SIG-M5 treated with dmso at 0.1 percent for 504 hours (cell line): ENCODE results near the gene NAA11.
"Not testable (repeated sequence)": the region's sequence is repeated elsewhere in the genome, so short reads cannot be mapped to it uniquely, and the experiment has no call there.

Source experiments
- DNase-seq: peaks from one replicate; lab custom pipeline; 2025; ENCODE audit not compliant: unreplicated experiment; lab: John Stamatoyannopoulos, UW

NAA11 gene

DNA sequence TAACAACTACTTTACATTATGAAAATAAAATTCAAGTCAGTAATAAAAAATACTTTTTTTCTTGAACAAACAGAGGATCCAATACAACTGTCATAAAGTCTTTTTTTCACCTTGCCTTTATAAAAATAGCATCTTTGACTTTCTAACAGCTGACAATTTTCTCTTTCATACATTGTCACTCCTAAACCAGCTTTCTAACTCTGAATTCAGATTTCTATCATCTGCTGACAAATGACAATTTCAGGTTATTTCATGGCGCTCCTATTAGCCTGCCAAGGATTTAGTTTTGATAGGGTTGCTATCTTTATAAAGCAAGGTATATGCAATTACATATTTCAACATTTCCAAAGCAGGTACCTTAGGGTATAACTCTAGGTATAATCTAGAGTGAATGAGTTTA is 14.6 kb downstream of the NAA11 start:
- DNase-seq: no peak

- no peak for DNase-seq
Measured at GRCh38 chr4:79308971-79309370, 16.9 kb downstream of the NAA11 start.

- no peak for DNase-seq
Measured at GRCh38 chr4:79308137-79308536, 17.7 kb downstream of the NAA11 start.

- no peak for DNase-seq
Measured at GRCh38 chr4:79306795-79307194, 19.1 kb downstream of the NAA11 start.

GRCh38 chr4:79300280-79300679 is 25.6 kb downstream of the NAA11 start:
- DNase-seq: no peak

- DNase-seq: no peak
Measured at GRCh38 chr4:79298484-79298883, 27.4 kb downstream of the NAA11 start.

GRCh38 chr4:79298027-79298426 is 27.8 kb downstream of the NAA11 start:
- no peak for DNase-seq

GRCh38 chr4:79297479-79297878 is 28.4 kb downstream of the NAA11 start:
- DNase-seq: no peak

GRCh38 chr4:79296768-79297428 is 29.0 kb downstream of the NAA11 start:
- DNase-seq: no peak

DNA sequence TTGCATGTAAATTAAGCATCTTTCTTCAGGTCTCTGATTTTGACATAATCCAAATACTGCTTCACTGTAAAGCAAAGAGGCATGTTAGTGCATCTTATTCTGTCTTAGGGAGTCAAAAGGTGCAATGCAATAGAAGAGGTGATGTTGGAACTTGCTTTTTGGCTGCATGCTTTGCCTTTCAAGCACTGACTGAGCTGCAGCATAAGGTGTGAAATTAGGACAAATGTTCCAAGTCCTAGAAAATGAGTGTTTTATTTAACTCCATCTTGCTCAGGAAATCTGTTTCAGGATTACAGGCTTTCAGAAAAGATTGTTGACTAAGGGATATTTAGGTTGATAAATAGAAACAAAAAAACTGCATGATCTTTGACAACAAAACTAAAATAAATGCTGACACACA is 30.8 kb downstream of the NAA11 start:
- DNase-seq: no peak

DNA sequence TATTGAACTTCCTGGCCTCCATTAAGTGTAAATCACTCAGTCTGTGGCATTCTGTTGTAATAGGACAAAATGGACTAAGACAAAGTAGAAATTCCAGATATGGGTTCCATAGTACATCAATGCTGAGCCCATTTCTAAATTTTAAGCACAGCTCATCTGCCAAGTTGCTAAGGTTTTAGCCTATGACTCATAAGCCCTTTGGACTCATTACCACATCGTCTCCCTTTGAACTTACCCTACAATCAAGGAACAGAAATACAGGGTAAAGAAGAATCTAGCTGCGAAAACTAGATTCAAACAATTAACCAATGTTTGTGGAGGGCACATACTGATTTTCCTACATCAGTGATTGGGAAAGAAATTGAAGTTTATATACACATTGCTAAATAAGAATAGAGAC is 31.8 kb downstream of the NAA11 start:
- no peak for DNase-seq

DNA sequence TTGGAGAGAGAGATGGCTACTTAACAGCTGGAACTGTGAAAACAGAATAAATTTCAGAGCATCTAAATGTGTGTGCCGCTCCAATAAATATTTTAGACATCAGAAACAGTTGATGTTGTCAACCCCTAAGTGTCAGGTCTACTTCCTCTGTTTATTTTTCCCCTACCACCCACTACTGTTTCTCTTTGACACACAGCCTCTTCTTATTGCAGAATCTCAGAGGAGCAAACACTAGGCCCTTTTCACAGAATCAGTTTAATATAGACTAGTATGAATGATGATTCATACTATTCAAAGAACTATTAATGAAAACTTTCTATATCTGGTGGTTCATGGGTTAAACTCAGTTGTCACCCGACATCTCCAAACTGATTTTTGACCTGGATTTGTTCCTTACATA is 33.9 kb downstream of the NAA11 start:
- DNase-seq: no peak

GRCh38 chr4:79290376-79290775 is 35.5 kb downstream of the NAA11 start:
- DNase-seq: no peak

DNA sequence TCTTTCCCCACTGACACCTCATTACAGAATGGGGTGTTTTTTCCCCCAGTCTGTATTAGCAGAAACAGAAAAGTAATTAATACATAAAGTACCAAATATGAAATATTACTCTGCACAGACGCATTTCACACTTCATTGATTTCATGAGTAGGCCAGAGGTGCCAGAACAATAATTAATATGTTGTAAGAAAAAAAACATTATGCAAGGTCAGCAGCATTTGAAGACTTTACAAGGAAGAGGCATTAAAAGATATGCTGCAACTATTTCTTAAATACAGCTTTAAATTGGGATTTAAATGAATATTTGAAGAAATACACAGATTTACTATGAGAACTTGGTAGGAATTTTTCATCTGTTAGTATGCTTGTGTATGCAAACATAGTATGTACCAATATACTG is 37.7 kb downstream of the NAA11 start:
- DNase-seq: no peak

GRCh38 chr4:79287718-79288117 is 38.1 kb downstream of the NAA11 start:
- DNase-seq: no peak

DNA sequence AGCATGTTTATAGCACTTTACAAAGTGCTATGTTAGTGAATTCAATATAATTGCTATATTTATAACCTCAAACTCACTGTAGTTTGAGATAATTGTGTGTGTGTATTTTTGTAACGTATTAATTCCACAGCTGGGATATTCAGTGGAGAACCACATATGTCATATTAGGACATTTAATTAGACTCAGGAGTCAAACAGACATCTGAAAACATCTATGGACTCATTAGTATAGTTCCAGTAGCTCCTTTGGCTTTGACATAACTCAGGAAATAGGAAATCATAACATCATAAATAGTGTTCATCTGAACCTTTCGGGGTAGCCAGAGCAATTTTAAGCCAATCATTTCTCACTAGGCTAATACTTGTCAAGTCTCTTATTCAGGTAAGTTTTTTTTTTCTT is 38.8 kb downstream of the NAA11 start:
- DNase-seq: no peak

DNA sequence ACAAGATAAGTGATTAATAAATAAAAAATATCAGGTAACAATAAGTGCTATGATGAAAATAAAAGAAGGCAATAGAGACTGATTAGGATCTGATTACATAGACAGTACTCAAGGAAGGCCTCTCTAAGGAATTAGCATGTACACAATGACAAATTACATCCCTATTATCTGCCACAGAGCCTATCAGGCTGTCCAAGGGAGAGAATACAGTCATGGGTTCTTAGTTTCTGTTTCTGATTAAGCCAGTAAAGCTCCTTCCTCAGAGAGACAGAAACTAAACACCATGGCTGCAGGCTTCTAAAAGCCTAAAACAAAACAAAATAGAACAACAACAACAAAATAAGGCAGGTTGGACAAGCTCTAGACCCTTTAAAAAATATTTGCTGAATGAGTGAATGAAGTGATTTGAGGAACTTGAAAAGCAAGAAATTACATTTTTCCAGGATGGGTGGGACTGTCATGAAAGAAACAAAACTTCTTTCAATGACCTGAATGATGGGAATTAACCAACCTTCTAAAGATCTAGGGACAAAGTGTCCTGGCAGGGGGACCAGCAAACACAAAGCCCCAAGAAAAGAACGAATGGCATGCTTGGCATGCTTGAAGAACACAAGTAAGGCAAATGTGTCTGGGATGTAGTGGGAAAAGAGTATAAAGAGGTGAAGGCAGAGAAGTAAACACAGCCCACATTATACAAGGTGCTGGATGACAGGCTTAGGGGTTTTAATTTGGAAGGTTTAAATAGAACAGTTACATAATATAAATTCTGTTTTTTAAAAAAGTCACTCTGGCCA is 44.1 kb downstream of the NAA11 start:
- no peak for DNase-seq

GRCh38 chr4:79277467-79277866 is 48.4 kb downstream of the NAA11 start:
- not testable (repeated sequence) for DNase-seq

DNA sequence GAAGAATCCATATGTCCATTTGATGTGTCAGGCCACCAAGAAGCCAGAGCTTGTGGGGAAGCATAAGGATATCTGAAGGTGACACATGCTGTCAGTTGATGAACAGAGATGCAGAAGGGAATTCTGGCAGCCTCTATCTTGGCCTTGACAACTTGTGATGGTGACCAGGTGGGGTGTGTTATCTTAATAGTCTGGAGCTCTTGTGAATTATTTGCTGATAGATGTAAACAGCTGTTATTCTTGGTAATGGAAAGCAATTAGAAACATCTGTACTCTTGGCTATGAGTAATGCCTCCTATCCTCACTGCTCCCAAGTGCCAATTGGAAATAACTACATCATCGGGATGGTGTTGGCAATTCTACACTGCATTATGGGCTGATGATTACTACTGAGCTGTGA is 51.9 kb downstream of the NAA11 start:
- DNase-seq: no peak

GRCh38 chr4:79272761-79273160 is 53.1 kb downstream of the NAA11 start:
- no peak for DNase-seq

- DNase-seq: no peak
Measured at GRCh38 chr4:79272126-79272525, 53.7 kb downstream of the NAA11 start.

DNA sequence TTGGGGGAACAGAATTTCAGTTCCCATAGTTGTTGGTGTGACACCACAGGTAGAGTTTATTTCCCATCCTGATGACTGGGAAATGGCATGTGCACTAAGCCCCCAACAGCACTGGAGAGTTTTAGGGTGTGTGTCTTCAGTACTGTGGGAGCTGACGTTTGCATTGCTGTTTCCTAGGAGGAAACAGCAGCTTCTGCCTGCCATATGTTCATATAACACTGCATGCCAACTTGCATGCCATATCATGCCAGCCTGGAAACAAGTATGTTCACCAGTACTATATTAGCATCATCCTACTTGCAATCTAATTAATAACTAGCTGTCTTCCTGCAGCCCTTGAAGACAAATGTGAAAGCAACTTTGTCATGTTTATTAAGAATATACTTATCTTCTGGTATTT is 58.2 kb downstream of the NAA11 start:
- no peak for DNase-seq
